CD4-positive, alpha-beta memory T cell (primary cell): ENCODE data around the gene FOXL1. TPM values are rescaled to one million over a fixed set of nuclear protein-coding genes. Genes with fewer than 3 reads are reported as not detected.
A peak's percentile ranks its signal among the peaks of the same experiment; 100 is the strongest.

Experiments
- CTCF ChIA-PET: fragments of 350-600 bp; sonication (Branson Sonifier 250); formaldehyde crosslinking; loops from one replicate; lab custom pipeline; 2021; ENCODE audit warnings: inconsistent platforms; ENCODE audit not compliant: partially characterized antibody; lab: Charles Lee
- POLR2A ChIA-PET: fragments of 350-600 bp; sonication (Branson Sonifier 250); formaldehyde crosslinking; loops from one replicate; lab custom pipeline; 2021; ENCODE audit not compliant: partially characterized antibody; lab: Charles Lee
- DNase-seq, 5 donors: peaks; one replicate each; pipeline versions ENCODE4 v3.0.0 to v3.0.0-alpha.2; 2020 to 2022; ENCODE audit warnings: mixed read lengths in 1 of 5
- H3K27ac ChIP-seq: one replicate; pipeline ENCODE4 v1.7.0; 2013; ENCODE audit warnings: low read depth, low read length
- H3K27me3 ChIP-seq: 2 replicates; pipeline ENCODE4 v1.7.0; 2013; ENCODE audit warnings: mild to moderate bottlenecking, low read length, moderate library complexity; ENCODE audit not compliant: insufficient read depth
- H3K36me3 ChIP-seq: 2 replicates; pipeline ENCODE4 v1.7.0; 2013; ENCODE audit warnings: mild to moderate bottlenecking, low read length, moderate library complexity; ENCODE audit not compliant: insufficient read depth
- H3K4me1 ChIP-seq: 2 replicates; pipeline ENCODE4 v1.7.0; 2013; ENCODE audit warnings: mild to moderate bottlenecking, low read length, moderate library complexity; ENCODE audit not compliant: insufficient read depth
- H3K4me3 ChIP-seq, 2 donors: one replicate each; pipeline ENCODE4 v1.7.0; 2013; ENCODE audit warnings: low read length in 2 of 2, mild to moderate bottlenecking in 1 of 2
- H3K9me3 ChIP-seq, 2 donors: one replicate each; pipeline ENCODE4 v1.7.0; 2013; ENCODE audit warnings: low read length in 2 of 2, control low read depth in 1 of 2; ENCODE audit not compliant: control insufficient read depth in 1 of 2
- H3K27ac Mint-ChIP-seq, 7 donors: one replicate each; pipeline ENCODE4 v1.8.0; 2020 to 2021; ENCODE audit warnings: mixed read lengths in 7 of 7, mild to moderate bottlenecking in 6 of 7, inconsistent platforms in 3 of 7, moderate library complexity in 3 of 7
- H3K27me3 Mint-ChIP-seq, 2 donors: one replicate each; pipeline ENCODE4 v1.8.0; 2020 to 2021; ENCODE audit warnings: mixed read lengths in 2 of 2
- H3K36me3 Mint-ChIP-seq, 2 donors: one replicate each; pipeline ENCODE4 v1.8.0; 2020 to 2021; ENCODE audit warnings: mixed read lengths in 2 of 2, inconsistent platforms in 1 of 2, mild to moderate bottlenecking in 1 of 2
- H3K4me1 Mint-ChIP-seq, 4 donors: one replicate each; pipeline ENCODE4 v1.8.0; 2020 to 2021; ENCODE audit warnings: mixed read lengths in 4 of 4, mild to moderate bottlenecking in 1 of 4
- H3K4me3 Mint-ChIP-seq, 8 donors: one replicate each; pipeline ENCODE4 v1.8.0; 2020 to 2021; ENCODE audit warnings: mixed read lengths in 8 of 8, mild to moderate bottlenecking in 7 of 8, moderate library complexity in 6 of 8, inconsistent platforms in 3 of 8
- H3K9me3 Mint-ChIP-seq, 8 donors: one replicate each; pipeline ENCODE4 v1.8.0; 2020 to 2021; ENCODE audit warnings: mixed read lengths in 8 of 8, mild to moderate bottlenecking in 5 of 8, inconsistent platforms in 3 of 8, moderate library complexity in 1 of 8
- intact Hi-C: fragments of 100-400 bp; cut with micrococcal nuclease; formaldehyde crosslinking; loops from one replicate; pipeline ENCODE4 v1.15.1; 2023
- polyA plus RNA-seq, 2 donors: library from polyadenylated mRNA; unstranded; fragments of 300-500 nt; fragmentation: Illumina TruSeq; gene quantifications; one replicate each; pipeline ENCODE4 v1.2.3, GENCODE V29; 2021
- total RNA-seq, 2 experiments: library from RNA; stranded (reverse); gene quantifications; one replicate each; pipeline ENCODE4 v1.2.3, GENCODE V29; 2021

FOXL1 gene
- total and polyA plus RNA-seq, 4 experiments from 2014 or later, result not detected

DNA sequence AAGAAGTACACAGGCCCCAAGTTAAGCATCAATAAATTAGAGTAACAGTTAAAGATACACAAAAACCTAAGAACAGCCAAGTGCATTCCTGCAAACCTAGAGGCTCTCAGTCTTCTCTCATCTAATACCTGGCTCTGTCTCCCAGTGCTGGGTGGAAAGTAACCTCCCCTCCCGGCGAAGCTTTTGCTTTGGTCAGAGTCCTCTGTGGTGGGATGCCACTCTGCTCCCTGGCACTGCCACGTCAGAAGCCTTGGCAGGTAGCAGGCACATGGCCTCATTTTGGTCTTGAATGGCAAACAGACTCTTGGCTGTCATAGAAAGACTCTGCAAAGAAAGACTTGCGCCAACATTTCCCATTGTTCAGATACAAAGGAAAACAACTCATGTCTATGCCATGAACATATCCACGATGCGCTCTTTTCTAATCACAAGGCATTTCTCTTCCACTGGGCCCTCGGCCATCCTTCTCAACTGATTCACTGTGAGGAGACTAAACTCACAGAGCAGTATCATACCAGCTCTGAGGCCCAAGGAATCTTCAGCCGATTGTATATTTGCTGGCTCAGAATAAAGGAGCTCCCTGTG, 44.5 kb upstream of the FOXL1 start:
- Mint-ChIP-seq H3K27me3 (no peaks in the 10 kb centered on the region), H3K9me3 (peaks cover 0 to 2% (median 0%) of the 10 kb centered on the region in 8 donors), H3K4me3 (no peak overlapping the region), H3K4me1 (no peaks in the 10 kb centered on the region), H3K27ac (peak overlapping the region in 2 of 7 donors; percentile 42 to 60), H3K36me3 (peaks cover 29% of the 10 kb centered on the region in 2 donors)
- no peak overlapping the region for H3K4me3 ChIP-seq
- POLR2A ChIA-PET, result no interaction called here
- H3K27me3 ChIP-seq, result no peaks in the 10 kb centered on the region
- no peak overlapping the region for H3K27ac ChIP-seq
- no peak for DNase-seq
- CTCF ChIA-PET, result interaction anchor here (0.9 to 1.7 kb wide), 4 partner anchors 10 to 30 kb away, joined by 3 to 6 read pairs (median 4); no protein-coding TSS in a partner anchor
- H3K9me3 ChIP-seq, result no peaks in the 10 kb centered on the region
- intact Hi-C loops, result no loop called here
- H3K4me1 ChIP-seq, result no peaks in the 10 kb centered on the region
- peaks cover 11% of the 10 kb centered on the region for H3K36me3 ChIP-seq

DNA sequence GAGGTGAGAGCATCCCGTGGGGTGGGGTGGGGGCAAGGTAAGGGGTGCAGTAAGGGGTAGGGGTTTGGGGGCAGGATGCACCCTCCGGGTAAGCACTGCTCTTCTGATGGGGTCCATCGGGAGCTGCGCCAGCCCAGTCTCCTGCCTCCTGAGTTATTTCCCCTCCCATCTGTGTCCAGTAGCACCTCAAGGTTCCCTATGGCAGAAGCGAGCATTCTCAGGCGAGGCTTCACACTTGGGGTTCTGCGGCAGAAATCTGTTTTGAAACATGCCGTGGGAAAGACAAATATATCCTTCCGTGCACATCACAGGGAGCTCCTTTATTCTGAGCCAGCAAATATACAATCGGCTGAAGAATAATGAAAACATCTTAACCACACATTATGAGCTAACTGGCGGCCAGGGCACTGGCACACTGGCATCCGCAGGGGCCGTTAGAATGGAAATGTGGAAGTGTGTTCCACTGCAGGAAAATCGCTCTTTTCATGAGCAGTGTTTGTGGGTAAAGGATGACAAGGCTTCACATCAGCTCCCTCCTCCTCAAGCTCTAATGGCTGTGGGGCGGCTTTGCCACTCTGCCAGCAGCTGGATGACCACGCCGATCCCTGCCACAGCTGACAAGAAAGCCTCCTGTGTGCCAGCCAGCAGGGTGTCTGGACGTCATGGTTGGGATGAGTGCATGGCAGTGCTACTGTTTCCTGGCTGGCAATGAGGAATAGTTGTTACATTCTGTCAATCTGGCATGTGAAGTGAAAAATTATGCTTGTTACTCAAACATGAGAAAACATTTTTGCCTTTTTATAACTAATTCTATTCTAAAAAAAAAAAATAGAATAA, 43.4 kb upstream of the FOXL1 start:
- Histone ChIP-seq H3K9me3 (no peaks in the 10 kb centered on the region), H3K36me3 (peaks cover 22% of the 10 kb centered on the region), H3K27me3 (no peaks in the 10 kb centered on the region), H3K4me1 (no peaks in the 10 kb centered on the region), H3K27ac (no peak overlapping the region), H3K4me3 (no peak overlapping the region)
- Mint-ChIP-seq H3K27me3 (no peaks in the 10 kb centered on the region), H3K4me3 (no peak overlapping the region), H3K9me3 (no peaks in the 10 kb centered on the region), H3K4me1 (no peaks in the 10 kb centered on the region), H3K36me3 (peaks cover 38 to 41% of the 10 kb centered on the region in 2 donors), H3K27ac (no peak overlapping the region)
- ChIA-PET CTCF (interaction anchor here (1.4 to 1.7 kb wide), 2 partner anchors 29 kb away, joined by 3 to 6 read pairs; no protein-coding TSS in a partner anchor), POLR2A (no interaction called here)
- no peak for DNase-seq
- intact Hi-C loops, result no loop called here

DNA sequence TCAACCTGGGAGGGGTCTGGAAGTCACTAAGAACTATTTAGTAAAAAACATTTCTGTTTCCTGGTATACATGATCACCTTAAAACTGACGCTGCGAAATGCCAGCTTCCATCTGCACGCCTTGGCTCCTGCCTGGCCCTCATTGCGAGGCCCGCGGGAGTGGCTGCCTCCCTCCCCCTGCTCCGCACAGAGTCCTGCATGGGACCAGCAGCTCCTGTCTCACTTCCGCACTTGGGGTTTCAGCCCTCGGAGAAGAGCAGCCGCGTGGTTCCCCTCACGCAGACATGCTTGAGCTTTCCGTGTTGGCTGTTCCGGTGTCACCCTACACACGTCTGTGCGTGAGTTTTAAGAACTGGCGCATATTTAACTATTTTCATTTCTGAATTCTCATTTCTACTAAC, 41.7 kb upstream of the FOXL1 start:
- Histone ChIP-seq H3K36me3 (peaks cover 39% of the 10 kb centered on the region), H3K4me1 (no peaks in the 10 kb centered on the region), H3K27me3 (no peaks in the 10 kb centered on the region), H3K27ac (no peak overlapping the region), H3K4me3 (no peak overlapping the region), H3K9me3 (no peaks in the 10 kb centered on the region)
- Mint-ChIP-seq H3K4me1 (no peaks in the 10 kb centered on the region), H3K27me3 (no peaks in the 10 kb centered on the region), H3K27ac (no peak overlapping the region), H3K36me3 (peaks cover 49 to 52% of the 10 kb centered on the region in 2 donors), H3K4me3 (no peak overlapping the region), H3K9me3 (no peaks in the 10 kb centered on the region)
- DNase-seq, result no peak
- CTCF ChIA-PET, result interaction anchor here (1.3 to 1.4 kb wide), 2 partner anchors 9 to 28 kb away, joined by 3 read pairs; no protein-coding TSS in a partner anchor
- POLR2A ChIA-PET, result no interaction called here
- intact Hi-C loops, result no loop called here

DNA sequence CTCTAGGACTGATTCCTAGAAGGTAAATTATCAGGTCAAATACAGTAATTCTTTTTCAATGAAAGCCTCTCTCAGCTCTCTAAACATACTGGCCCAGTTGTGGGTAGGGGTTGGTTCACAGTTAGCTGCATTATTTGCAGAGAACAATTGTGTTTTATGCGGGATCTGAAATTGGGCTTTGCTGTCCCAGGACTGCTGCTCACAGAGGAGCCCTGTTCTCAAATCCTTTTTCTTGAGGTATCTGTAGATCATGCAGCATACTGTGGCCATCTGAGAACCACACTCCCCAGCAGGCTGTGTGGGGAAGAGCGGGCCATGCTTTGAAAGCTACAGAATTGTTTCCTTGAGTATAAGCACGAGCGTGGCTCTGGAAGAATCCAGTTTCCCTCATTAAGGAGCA, 40.9 kb upstream of the FOXL1 start:
- H3K4me1 Mint-ChIP-seq, result no peaks in the 10 kb centered on the region
- H3K36me3 ChIP-seq, result peaks cover 42% of the 10 kb centered on the region
- H3K4me3 ChIP-seq, result no peak overlapping the region
- intact Hi-C loops, result no loop called here
- CTCF ChIA-PET, result interaction anchor here (1.3 kb wide), 1 partner anchor 9 kb away, joined by 3 read pairs; no protein-coding TSS in a partner anchor
- H3K9me3 ChIP-seq, result no peaks in the 10 kb centered on the region
- no peaks in the 10 kb centered on the region for H3K27me3 Mint-ChIP-seq
- no peak overlapping the region for H3K27ac ChIP-seq
- POLR2A ChIA-PET, result no interaction called here
- no peak overlapping the region for H3K27ac Mint-ChIP-seq
- H3K36me3 Mint-ChIP-seq, result peaks cover 51 to 57% of the 10 kb centered on the region in 2 donors
- DNase-seq, result no peak
- H3K27me3 ChIP-seq, result no peaks in the 10 kb centered on the region
- H3K9me3 Mint-ChIP-seq, result no peaks in the 10 kb centered on the region
- no peaks in the 10 kb centered on the region for H3K4me1 ChIP-seq
- H3K4me3 Mint-ChIP-seq, result no peak overlapping the region

DNA sequence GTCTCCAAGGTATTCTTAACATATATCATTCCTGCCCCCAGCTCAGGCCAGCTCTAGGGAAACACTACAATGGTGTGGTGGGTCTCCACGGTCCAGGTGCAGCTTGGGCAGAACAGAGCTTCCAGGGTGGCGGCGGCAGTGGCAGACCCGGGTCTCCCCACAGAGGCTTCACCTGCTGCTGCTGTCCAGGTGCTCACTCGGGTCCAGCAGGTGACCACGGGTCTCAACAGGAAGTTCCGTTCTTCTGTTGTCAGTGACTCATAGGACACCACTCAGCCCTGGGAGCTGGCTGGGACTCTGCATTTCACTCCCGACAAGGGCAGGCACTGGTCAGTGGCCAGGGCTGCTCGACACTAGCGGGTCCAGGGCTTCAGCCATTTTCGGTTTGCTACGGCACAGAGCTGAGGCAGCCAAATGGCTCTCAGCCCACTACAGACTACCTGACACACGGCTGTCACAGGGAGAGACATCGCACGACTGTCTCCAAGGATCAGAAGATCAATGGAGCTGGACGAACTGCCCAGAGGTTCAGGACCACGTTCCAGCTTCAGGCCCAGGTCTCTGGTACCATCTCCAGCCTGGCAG, 40.1 kb upstream of the FOXL1 start:
- Mint-ChIP-seq H3K27ac (no peak overlapping the region), H3K4me3 (no peak overlapping the region), H3K9me3 (no peaks in the 10 kb centered on the region), H3K27me3 (no peaks in the 10 kb centered on the region), H3K36me3 (peaks cover 54 to 63% of the 10 kb centered on the region in 2 donors), H3K4me1 (no peaks in the 10 kb centered on the region)
- H3K4me3 ChIP-seq, result no peak overlapping the region
- H3K36me3 ChIP-seq, result peaks cover 42% of the 10 kb centered on the region
- no peaks in the 10 kb centered on the region for H3K27me3 ChIP-seq
- POLR2A ChIA-PET, result no interaction called here
- no peak for DNase-seq
- H3K9me3 ChIP-seq, result no peaks in the 10 kb centered on the region
- CTCF ChIA-PET, result interaction anchor here (1.2 kb wide), 1 partner anchor 26 kb away, joined by 3 read pairs; no protein-coding TSS in a partner anchor
- H3K4me1 ChIP-seq, result no peaks in the 10 kb centered on the region
- no peak overlapping the region for H3K27ac ChIP-seq
- intact Hi-C loops, result no loop called here

DNA sequence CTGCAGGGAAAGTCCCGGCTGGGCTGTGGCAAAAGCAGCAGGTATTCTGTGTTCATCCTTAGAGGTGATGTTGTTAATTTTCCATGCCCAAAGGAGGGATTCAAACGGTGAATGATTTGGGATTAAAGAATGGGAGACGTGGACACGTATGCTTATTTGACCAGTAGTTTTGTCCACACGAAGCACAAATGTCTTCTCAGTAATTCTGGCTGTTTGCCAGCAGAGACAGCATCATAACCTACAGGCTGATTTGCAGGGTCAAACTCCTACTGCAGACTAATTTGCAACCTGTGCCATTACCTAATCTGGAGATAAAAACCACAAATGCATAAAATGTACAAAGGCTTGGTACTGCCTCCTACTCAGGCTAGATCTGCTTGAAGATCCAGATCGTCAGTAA, 37.5 kb upstream of the FOXL1 start:
- no peak overlapping the region for H3K27ac ChIP-seq
- Mint-ChIP-seq H3K27ac (no peak overlapping the region), H3K4me3 (no peak overlapping the region), H3K4me1 (peaks cover 0 to 4% (median 0%) of the 10 kb centered on the region in 4 donors), H3K27me3 (no peaks in the 10 kb centered on the region), H3K9me3 (no peaks in the 10 kb centered on the region), H3K36me3 (peaks cover 68 to 77% of the 10 kb centered on the region in 2 donors)
- H3K27me3 ChIP-seq, result no peaks in the 10 kb centered on the region
- DNase-seq, result no peak
- intact Hi-C loops, result no loop called here
- H3K36me3 ChIP-seq, result peaks cover 42% of the 10 kb centered on the region
- ChIA-PET CTCF (no interaction called here), POLR2A (no interaction called here)
- no peak overlapping the region for H3K4me3 ChIP-seq
- no peaks in the 10 kb centered on the region for H3K4me1 ChIP-seq
- no peaks in the 10 kb centered on the region for H3K9me3 ChIP-seq

DNA sequence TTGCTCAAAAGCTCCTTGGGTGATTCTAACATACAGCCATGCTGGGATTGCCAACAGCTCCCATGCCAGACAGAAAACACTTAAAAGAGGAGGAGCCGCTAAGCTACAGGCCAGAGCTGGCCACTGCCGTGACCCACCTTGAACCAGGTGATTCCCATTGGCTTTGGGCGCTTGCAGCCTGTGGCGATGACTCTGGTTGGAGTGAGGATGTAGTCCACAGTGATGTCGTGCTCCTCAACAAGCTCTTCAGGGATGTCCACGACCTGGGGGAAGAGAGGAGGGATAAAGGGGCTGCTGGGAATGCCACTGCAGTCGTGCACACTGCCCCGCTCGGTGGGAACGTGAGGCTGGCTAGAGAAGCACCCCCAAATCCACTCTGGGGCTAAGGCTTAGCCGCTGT, 36.8 kb upstream of the FOXL1 start:
- ChIA-PET POLR2A (no interaction called here), CTCF (no interaction called here)
- H3K4me1 Mint-ChIP-seq, result peaks cover 0 to 4% (median 0%) of the 10 kb centered on the region in 4 donors
- no peaks in the 10 kb centered on the region for H3K27me3 ChIP-seq
- peaks cover 45% of the 10 kb centered on the region for H3K36me3 ChIP-seq
- H3K27me3 Mint-ChIP-seq, result no peaks in the 10 kb centered on the region
- no peaks in the 10 kb centered on the region for H3K9me3 ChIP-seq
- H3K4me3 Mint-ChIP-seq, result no peak overlapping the region
- intact Hi-C loops, result no loop called here
- no peak overlapping the region for H3K27ac Mint-ChIP-seq
- no peak overlapping the region for H3K27ac ChIP-seq
- no peaks in the 10 kb centered on the region for H3K4me1 ChIP-seq
- H3K4me3 ChIP-seq, result no peak overlapping the region
- H3K9me3 Mint-ChIP-seq, result no peaks in the 10 kb centered on the region
- H3K36me3 Mint-ChIP-seq, result peaks cover 73 to 82% of the 10 kb centered on the region in 2 donors
- DNase-seq, result no peak
